ENCODE data around the gene MMP15. TPM values are rescaled to one million over a fixed set of nuclear protein-coding genes. Genes with fewer than 3 reads are reported as not detected.
"Not testable (repeated sequence)": the region's sequence is repeated elsewhere in the genome, so short reads cannot be mapped to it uniquely, and the experiment has no call there.

The MMP15 gene
- total and polyA plus RNA-seq, 2 donors (not counting 3 experiments of a cell fraction or from before 2014, with no cell fraction given) = 12.6 to 16.0 TPM

DNA sequence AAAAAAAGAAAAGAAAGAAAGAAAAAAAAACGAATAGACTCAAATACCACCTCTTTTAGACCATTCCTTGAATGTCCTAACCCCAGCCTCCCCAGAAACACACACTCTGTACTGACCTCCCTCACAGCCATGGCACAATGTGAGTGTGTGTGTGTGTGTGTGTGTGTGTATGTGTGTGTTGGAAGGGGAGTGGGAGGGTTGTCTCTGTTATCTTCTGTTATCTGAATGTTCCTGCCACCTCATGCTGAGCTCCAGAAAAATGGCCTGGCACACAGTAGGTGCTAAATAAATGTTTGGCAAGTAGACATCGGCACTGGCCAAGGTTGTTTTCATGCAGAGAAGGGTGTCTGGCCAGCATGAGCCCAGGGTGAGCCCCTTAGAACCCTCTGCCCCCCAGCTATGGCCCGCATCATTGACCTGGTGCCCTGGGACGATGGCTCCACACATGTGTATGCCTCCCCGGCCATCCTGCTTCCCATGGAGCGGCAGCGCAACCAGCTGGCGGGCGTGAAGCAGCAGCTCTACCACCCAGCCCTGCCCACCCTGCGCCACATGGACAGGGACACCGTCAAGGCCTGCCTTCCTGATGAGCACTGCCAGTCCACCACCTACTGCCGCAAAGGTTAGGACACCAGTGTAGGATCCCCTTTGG lies 48.0 kb upstream of the MMP15 start:
- Histone ChIP-seq H3K9me1 (replicated peaks; ENCODE audit: control insufficient read depth, extremely low read depth, insufficient read depth, low read length) (no peaks in the 10 kb centered on the region), H3K27ac (ENCODE audit: insufficient read depth, low read depth, low read length) (no peak overlapping the region), H3K27me3 (ENCODE audit: control insufficient read depth in 2 of 2, insufficient read depth in 2 of 2, low read length in 2 of 2) (peaks cover 0 to 3% of the 10 kb centered on the region in 2 experiments), H3K36me3 (ENCODE audit: control insufficient read depth in 2 of 2, extremely low read depth in 1 of 2, insufficient read depth in 2 of 2, low read length in 2 of 2) (no peaks in the 10 kb centered on the region), H3K4me1 (ENCODE audit: control insufficient read depth, extremely low read depth, insufficient read depth, low read length) (no peaks in the 10 kb centered on the region), H3K79me2 (ENCODE audit: control insufficient read depth, insufficient read depth, low read length) (no peaks in the 10 kb centered on the region), H2AFZ (ENCODE audit: low read depth, low read length) (no peak overlapping the region), H3K9ac (replicated peaks; ENCODE audit: extremely low read depth, insufficient read depth, low read length) (no peak overlapping the region), H4K20me1 (replicated peaks; ENCODE audit: control insufficient read depth, extremely low read depth, insufficient read depth, low read length) (no peaks in the 10 kb centered on the region), H3K4me3 (replicated peaks in 1 of 3; ENCODE audit: insufficient read depth in 1 of 3, low read depth in 1 of 3, low read length in 3 of 3) (no peak overlapping the region), H3K9me3 (replicated peaks; ENCODE audit: control insufficient read depth, insufficient read depth, low read length) (no peaks in the 10 kb centered on the region), H3K4me2 (ENCODE audit: insufficient read depth, low read length) (no peak overlapping the region)
- CTCF ChIA-PET = interaction anchor here (1.4 kb wide), 1 partner anchor 10 kb away, joined by 5 read pairs; no protein-coding TSS in a partner anchor
- FAIRE-seq (no peak), DNase-seq (ENCODE audit: low read depth, low spot score) (no peak)
- BruUV-seq (replicated peaks) = no TSS peak
- intact Hi-C loops (cut with micrococcal nuclease) = no loop called here
- dilution Hi-C loops (cut with MboI; ENCODE audit: extremely low pct_ligation_motif_present, low sequenced_read_pairs) = no loop called here
- POLR2A ChIA-PET = no interaction called here
- TF ChIP-seq POLR2AphosphoS5 (IDR thresholded peaks at IDR 0.05; ENCODE audit: insufficient read depth, low read depth, low read length) (no peak), EZH2 (IDR thresholded peaks at IDR 0.05; ENCODE audit: borderline replicate concordance, low read depth, low read length, severe bottlenecking) (no peak), MYC (IDR thresholded peaks at IDR 0.05; ENCODE audit: low read depth, low read length) (no peak), FOS (IDR thresholded peaks at IDR 0.05; ENCODE audit: borderline replicate concordance, insufficient read depth, low read length) (no peak), JUN (IDR thresholded peaks at IDR 0.05; ENCODE audit: borderline replicate concordance, insufficient read depth, insufficient read length, low read depth) (no peak), CTCF (IDR thresholded peaks at IDR 0.05; ENCODE audit: extremely low read depth in 1 of 2, insufficient read depth in 1 of 2, low read depth in 1 of 2, low read length in 2 of 2) (no peak), GATA2 (IDR thresholded peaks at IDR 0.05; ENCODE audit: insufficient read depth, insufficient read length, low read depth, low read length) (no peak), POLR2A (IDR thresholded peaks at IDR 0.05; ENCODE audit: low read depth, low read length) (no peak)
- TF ChIP-seq, protein P1, sequence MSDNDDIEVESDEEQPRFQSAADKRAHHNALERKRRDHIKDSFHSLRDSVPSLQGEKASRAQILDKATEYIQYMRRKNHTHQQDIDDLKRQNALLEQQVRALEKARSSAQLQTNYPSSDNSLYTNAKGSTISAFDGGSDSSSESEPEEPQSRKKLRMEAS (IDR thresholded peaks at IDR 0.05; ENCODE audit: insufficient read depth, insufficient read length) = no peak

GRCh38 chr16:57978070-57978465 lies 47.5 kb upstream of the MMP15 start:
- H3K9me3 ChIP-seq (replicated peaks; ENCODE audit: control insufficient read depth, insufficient read depth, low read length); H3K27me3 ChIP-seq (ENCODE audit: control insufficient read depth in 2 of 2, insufficient read depth in 2 of 2, low read length in 2 of 2); FAIRE-seq; H3K9ac ChIP-seq (replicated peaks; ENCODE audit: extremely low read depth, insufficient read depth, low read length); H3K79me2 ChIP-seq (ENCODE audit: control insufficient read depth, insufficient read depth, low read length); DNase-seq (ENCODE audit: low read depth, low spot score); H3K4me2 ChIP-seq (ENCODE audit: insufficient read depth, low read length); H3K36me3 ChIP-seq (ENCODE audit: control insufficient read depth in 2 of 2, extremely low read depth in 1 of 2, insufficient read depth in 2 of 2, low read length in 2 of 2); POLR2A ChIA-PET; CTCF ChIA-PET; H4K20me1 ChIP-seq (replicated peaks; ENCODE audit: control insufficient read depth, extremely low read depth, insufficient read depth, low read length); dilution Hi-C loops (cut with MboI; ENCODE audit: extremely low pct_ligation_motif_present, low sequenced_read_pairs); intact Hi-C loops (cut with micrococcal nuclease); H3K27ac ChIP-seq (ENCODE audit: insufficient read depth, low read depth, low read length); H3K4me3 ChIP-seq (replicated peaks in 1 of 3; ENCODE audit: insufficient read depth in 1 of 3, low read depth in 1 of 3, low read length in 3 of 3); H3K9me1 ChIP-seq (replicated peaks; ENCODE audit: control insufficient read depth, extremely low read depth, insufficient read depth, low read length); H2AFZ ChIP-seq (ENCODE audit: low read depth, low read length); BruUV-seq (replicated peaks); H3K4me1 ChIP-seq (ENCODE audit: control insufficient read depth, extremely low read depth, insufficient read depth, low read length): not testable (repeated sequence)

All from endothelial cell of umbilical vein (primary cell).